ENCODE results near the gene MEST. TPM values are rescaled to one million over a fixed set of nuclear protein-coding genes. Genes with fewer than 3 reads are reported as not detected.

MEST gene
- total and polyA plus RNA-seq, 2 of the 13 experiments (the other 11 are each of a cell fraction or from before 2014, with no cell fraction given), result 49.5 to 54.6 TPM

DNA sequence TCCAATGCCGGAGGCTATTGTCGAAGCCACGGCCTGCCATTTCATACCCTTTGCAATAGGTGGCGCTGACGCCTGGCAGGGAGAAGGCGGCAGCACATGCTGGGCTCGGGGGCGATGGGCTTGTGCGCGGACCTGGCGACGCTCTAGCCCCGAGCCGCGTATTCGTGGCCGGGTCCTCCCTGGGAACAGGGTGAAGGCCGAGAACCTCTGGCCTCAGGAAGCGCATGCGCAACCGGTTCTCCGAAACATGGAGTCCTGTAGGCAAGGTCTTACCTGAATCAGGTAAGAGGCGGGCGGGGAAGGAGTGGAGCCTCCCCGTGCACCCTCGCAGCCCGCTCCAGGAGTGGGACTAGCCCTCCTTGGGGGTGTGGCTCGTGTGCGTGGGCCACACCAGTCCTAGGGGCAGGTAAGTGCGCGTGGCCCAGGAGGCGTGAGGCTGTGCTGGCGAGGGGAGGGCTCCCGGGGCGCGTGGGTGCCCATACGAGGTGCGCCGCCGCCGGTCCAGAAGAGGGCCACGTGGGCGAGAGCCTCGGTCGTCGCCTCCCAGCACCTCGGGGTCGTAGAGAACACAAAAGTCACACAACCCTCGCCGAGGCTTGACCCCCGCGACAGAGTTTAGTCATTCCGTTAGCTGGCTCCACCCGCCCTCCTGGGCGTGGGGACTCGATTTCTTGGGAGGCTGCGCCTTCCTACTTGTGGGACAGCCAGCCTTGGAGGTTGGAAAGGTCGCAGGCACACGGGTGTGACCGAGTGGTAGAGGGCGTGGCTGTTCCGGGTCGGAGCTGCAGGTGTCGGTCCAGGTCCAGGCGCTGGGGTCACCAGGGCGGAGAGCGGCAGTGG lies 5.6 kb upstream of the MEST start (continued):
- TF ChIP-seq, protein P1, sequence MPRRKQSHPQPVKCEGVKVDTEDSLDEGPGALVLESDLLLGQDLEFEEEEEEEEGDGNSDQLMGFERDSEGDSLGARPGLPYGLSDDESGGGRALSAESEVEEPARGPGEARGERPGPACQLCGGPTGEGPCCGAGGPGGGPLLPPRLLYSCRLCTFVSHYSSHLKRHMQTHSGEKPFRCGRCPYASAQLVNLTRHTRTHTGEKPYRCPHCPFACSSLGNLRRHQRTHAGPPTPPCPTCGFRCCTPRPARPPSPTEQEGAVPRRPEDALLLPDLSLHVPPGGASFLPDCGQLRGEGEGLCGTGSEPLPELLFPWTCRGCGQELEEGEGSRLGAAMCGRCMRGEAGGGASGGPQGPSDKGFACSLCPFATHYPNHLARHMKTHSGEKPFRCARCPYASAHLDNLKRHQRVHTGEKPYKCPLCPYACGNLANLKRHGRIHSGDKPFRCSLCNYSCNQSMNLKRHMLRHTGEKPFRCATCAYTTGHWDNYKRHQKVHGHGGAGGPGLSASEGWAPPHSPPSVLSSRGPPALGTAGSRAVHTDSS (CRISPR knock-in tag; conservative IDR thresholded peaks at IDR 0.05), result no peak
- TF ChIP-seq EED (CRISPR knock-in tag; IDR thresholded peaks at IDR 0.05) (peak; percentile 87; the same call in 1 of the 2 replicates), ZNF672 (CRISPR knock-in tag; IDR thresholded peaks at IDR 0.05) (no peak), SIX1 (CRISPR knock-in tag; IDR thresholded peaks at IDR 0.05; ENCODE audit: borderline replicate concordance) (no peak), DMAP1 (CRISPR knock-in tag; IDR thresholded peaks at IDR 0.05) (peak; percentile 76), TBX3 (IDR thresholded peaks at IDR 0.05; ENCODE audit: borderline replicate concordance) (no peak), NR2C2 (CRISPR knock-in tag; IDR thresholded peaks at IDR 0.05; ENCODE audit: borderline replicate concordance) (peak; percentile 81), MZF1 (CRISPR knock-in tag; IDR thresholded peaks at IDR 0.05; ENCODE audit: borderline replicate concordance) (no peak), ZBTB7A (CRISPR knock-in tag; IDR thresholded peaks at IDR 0.05) (peak; percentile 74; the same call in 1 of the 2 replicates), SYNCRIP (IDR thresholded peaks at IDR 0.05; ENCODE audit: insufficient read depth, low read depth, low read length) (no peak), ZNF329 (CRISPR knock-in tag; IDR thresholded peaks at IDR 0.05; ENCODE audit: low read depth) (peak; percentile 38; the same call in 1 of the 2 replicates), TBX2 (CRISPR knock-in tag; IDR thresholded peaks at IDR 0.05; ENCODE audit: borderline replicate concordance) (peak; percentile 57; the same call in 1 of the 2 replicates), KLF6 (CRISPR knock-in tag; IDR thresholded peaks at IDR 0.05) (0 out of 2 replicates have a peak, but pooled peaks have one; percentile 38), FOXP1 (IDR thresholded peaks at IDR 0.05) (no peak), FOXP1 (CRISPR knock-in tag; IDR thresholded peaks at IDR 0.05) (no peak), ZKSCAN8 (CRISPR knock-in tag; IDR thresholded peaks at IDR 0.05; ENCODE audit: borderline replicate concordance) (peak; percentile 59; the same call in 1 of the 2 replicates), ZNF761 (CRISPR knock-in tag; conservative IDR thresholded peaks at IDR 0.05) (peak; percentile 59; the same call in 1 of the 2 replicates), MLLT10 (CRISPR knock-in tag; IDR thresholded peaks at IDR 0.05) (no peak), SPEN (CRISPR knock-in tag; IDR thresholded peaks at IDR 0.05; ENCODE audit: low read depth) (peak; percentile 89), ZNF652 (CRISPR knock-in tag; IDR thresholded peaks at IDR 0.05; ENCODE audit: borderline replicate concordance, low read depth) (no peak; the same call in 1 of the 2 replicates), GZF1 (CRISPR knock-in tag; IDR thresholded peaks at IDR 0.05) (no peak), TAF1 (CRISPR knock-in tag; IDR thresholded peaks at IDR 0.05) (peak; percentile 49; the same call in 1 of the 2 replicates), ZNF337 (CRISPR knock-in tag; IDR thresholded peaks at IDR 0.05; ENCODE audit: borderline replicate concordance, low read depth) (no peak), CHCHD3 (CRISPR knock-in tag; IDR thresholded peaks at IDR 0.05) (peak; percentile 40; the same call in 1 of the 2 replicates), KDM5B (CRISPR knock-in tag; IDR thresholded peaks at IDR 0.05; ENCODE audit: borderline replicate concordance) (peak; percentile 80; the same call in 1 of the 2 replicates), KLF16 (CRISPR knock-in tag; IDR thresholded peaks at IDR 0.05) (0 out of 4 replicates have a peak, but pooled peaks of 1 of the 2 experiments have one; percentile 44), ZNF747 (CRISPR knock-in tag; IDR thresholded peaks at IDR 0.05; ENCODE audit: borderline replicate concordance) (0 out of 2 replicates have a peak, but pooled peaks have one; percentile 44), ZBTB42 (CRISPR knock-in tag; IDR thresholded peaks at IDR 0.05) (no peak), ZNF772 (CRISPR knock-in tag; IDR thresholded peaks at IDR 0.05) (peak; percentile 77)
- TF ChIP-seq, protein P2, sequence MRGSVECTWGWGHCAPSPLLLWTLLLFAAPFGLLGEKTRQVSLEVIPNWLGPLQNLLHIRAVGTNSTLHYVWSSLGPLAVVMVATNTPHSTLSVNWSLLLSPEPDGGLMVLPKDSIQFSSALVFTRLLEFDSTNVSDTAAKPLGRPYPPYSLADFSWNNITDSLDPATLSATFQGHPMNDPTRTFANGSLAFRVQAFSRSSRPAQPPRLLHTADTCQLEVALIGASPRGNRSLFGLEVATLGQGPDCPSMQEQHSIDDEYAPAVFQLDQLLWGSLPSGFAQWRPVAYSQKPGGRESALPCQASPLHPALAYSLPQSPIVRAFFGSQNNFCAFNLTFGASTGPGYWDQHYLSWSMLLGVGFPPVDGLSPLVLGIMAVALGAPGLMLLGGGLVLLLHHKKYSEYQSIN (CRISPR knock-in tag; IDR thresholded peaks at IDR 0.05; ENCODE audit: borderline replicate concordance), result no peak
